Measurements from ENCODE around the gene KIAA0930. TPM values are rescaled to one million over a fixed set of nuclear protein-coding genes. Genes with fewer than 3 reads are reported as not detected.

KIAA0930 gene
- total and polyA plus RNA-seq, 2 experiments from 2014 or later = 8.6 to 50.9 TPM

GRCh38 chr22:45254789-45255278 is 14.1 kb upstream of the KIAA0930 start:
- no peaks in the 10 kb centered on the region for H3K36me3 ChIP-seq (ENCODE audit: low read depth)
- no peak for TF ChIP-seq EZH2phosphoT487 (IDR thresholded peaks at IDR 0.05; ENCODE audit: insufficient read depth, low read depth)
- TF ChIP-seq EZH2 (IDR thresholded peaks at IDR 0.05; ENCODE audit: insufficient read depth, poor library complexity, severe bottlenecking) = no peak
- WGBS, 2 experiments (ENCODE audit: low coverage in 1 of 2, low lambda C conversion rate in 2 of 2, missing lambda C conversion rate in 2 of 2) = 87 to 89% methylated on average over 6 of the region's 6 CpGs
- H4K20me1 ChIP-seq (ENCODE audit: insufficient read depth) = no peaks in the 10 kb centered on the region
- H3K9me3 ChIP-seq (ENCODE audit: low read depth) = no peaks in the 10 kb centered on the region
- H3K27ac ChIP-seq = no peak overlapping the region
- in situ Hi-C loops (cut with MboI) = no loop called here
- no peaks in the 10 kb centered on the region for H3K9me2 ChIP-seq (ENCODE audit: insufficient read depth)
- H2AFZ ChIP-seq = no peak overlapping the region
- H3F3A ChIP-seq (ENCODE audit: insufficient read depth) = no peaks in the 10 kb centered on the region
- no peaks in the 10 kb centered on the region for H3K79me2 ChIP-seq (ENCODE audit: insufficient read depth)
- no peaks in the 10 kb centered on the region for H3K4me1 ChIP-seq (ENCODE audit: insufficient read depth)
- no peaks in the 10 kb centered on the region for H3K27me3 ChIP-seq (replicated peaks; ENCODE audit: insufficient read depth)
- no peak overlapping the region for H3K4me3 ChIP-seq
- H3K9ac ChIP-seq = no peak overlapping the region
- DNase-seq = no peak
- no peak overlapping the region for H3K4me2 ChIP-seq (ENCODE audit: unreplicated experiment)

DNA sequence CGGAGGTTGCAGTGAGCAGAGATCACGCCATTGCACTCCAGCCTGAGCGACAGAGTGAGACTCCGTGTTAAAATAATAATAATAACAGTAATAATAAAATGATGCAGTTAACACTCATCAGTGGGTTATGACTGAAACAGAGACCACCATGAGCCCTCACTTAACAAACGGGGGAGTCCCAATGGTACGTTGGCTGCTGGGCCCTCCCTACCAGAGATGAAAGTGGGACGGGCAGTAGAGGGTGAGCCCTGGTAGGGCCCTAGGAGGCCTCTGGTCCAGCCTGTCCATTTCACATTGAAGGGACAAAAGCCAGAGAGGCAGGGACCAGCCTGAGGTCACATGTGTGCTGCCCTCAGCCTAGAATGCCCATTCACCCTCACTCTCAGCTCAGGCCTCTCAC is 13.7 kb upstream of the KIAA0930 start:
- Histone ChIP-seq H3K27me3 (replicated peaks; ENCODE audit: insufficient read depth) (no peaks in the 10 kb centered on the region), H3K9ac (no peak overlapping the region), H3K79me2 (ENCODE audit: insufficient read depth) (no peaks in the 10 kb centered on the region), H3K9me3 (ENCODE audit: low read depth) (no peaks in the 10 kb centered on the region), H3K4me3 (no peak overlapping the region), H3K9me2 (ENCODE audit: insufficient read depth) (no peaks in the 10 kb centered on the region), H3K36me3 (ENCODE audit: low read depth) (no peaks in the 10 kb centered on the region), H4K20me1 (ENCODE audit: insufficient read depth) (no peaks in the 10 kb centered on the region), H3K27ac (no peak overlapping the region), H3K4me2 (ENCODE audit: unreplicated experiment) (no peak overlapping the region), H2AFZ (no peak overlapping the region), H3K4me1 (ENCODE audit: insufficient read depth) (no peaks in the 10 kb centered on the region), H3F3A (ENCODE audit: insufficient read depth) (no peaks in the 10 kb centered on the region)
- no peak for DNase-seq
- 95 to 97% methylated on average over 7 of the region's 7 CpGs for WGBS, 2 experiments (ENCODE audit: low coverage in 1 of 2, low lambda C conversion rate in 2 of 2, missing lambda C conversion rate in 2 of 2)
- TF ChIP-seq EZH2 (IDR thresholded peaks at IDR 0.05; ENCODE audit: insufficient read depth, poor library complexity, severe bottlenecking) (no peak), EZH2phosphoT487 (IDR thresholded peaks at IDR 0.05; ENCODE audit: insufficient read depth, low read depth) (no peak)
- in situ Hi-C loops (cut with MboI) = no loop called here

GRCh38 chr22:45253039-45253641 is 12.4 kb upstream of the KIAA0930 start:
- no peaks in the 10 kb centered on the region for H3K9me2 ChIP-seq (ENCODE audit: insufficient read depth)
- H2AFZ ChIP-seq = no peak overlapping the region
- in situ Hi-C loops (cut with MboI) = no loop called here
- no peaks in the 10 kb centered on the region for H3K4me1 ChIP-seq (ENCODE audit: insufficient read depth)
- WGBS, 2 experiments (ENCODE audit: low coverage in 1 of 2, low lambda C conversion rate in 2 of 2, missing lambda C conversion rate in 2 of 2) = 74 to 76% methylated on average over 8 to 10 of the region's 10 CpGs
- no peak for DNase-seq
- no peaks in the 10 kb centered on the region for H3K9me3 ChIP-seq (ENCODE audit: low read depth)
- no peaks in the 10 kb centered on the region for H3K27me3 ChIP-seq (replicated peaks; ENCODE audit: insufficient read depth)
- H3K4me3 ChIP-seq = no peak overlapping the region
- no peak overlapping the region for H3K9ac ChIP-seq
- no peaks in the 10 kb centered on the region for H4K20me1 ChIP-seq (ENCODE audit: insufficient read depth)
- no peak overlapping the region for H3K27ac ChIP-seq
- H3K36me3 ChIP-seq (ENCODE audit: low read depth) = no peaks in the 10 kb centered on the region
- H3K79me2 ChIP-seq (ENCODE audit: insufficient read depth) = no peaks in the 10 kb centered on the region
- TF ChIP-seq EZH2phosphoT487 (IDR thresholded peaks at IDR 0.05; ENCODE audit: insufficient read depth, low read depth) (no peak), EZH2 (IDR thresholded peaks at IDR 0.05; ENCODE audit: insufficient read depth, poor library complexity, severe bottlenecking) (no peak)
- no peaks in the 10 kb centered on the region for H3F3A ChIP-seq (ENCODE audit: insufficient read depth)
- no peak overlapping the region for H3K4me2 ChIP-seq (ENCODE audit: unreplicated experiment)

DNA sequence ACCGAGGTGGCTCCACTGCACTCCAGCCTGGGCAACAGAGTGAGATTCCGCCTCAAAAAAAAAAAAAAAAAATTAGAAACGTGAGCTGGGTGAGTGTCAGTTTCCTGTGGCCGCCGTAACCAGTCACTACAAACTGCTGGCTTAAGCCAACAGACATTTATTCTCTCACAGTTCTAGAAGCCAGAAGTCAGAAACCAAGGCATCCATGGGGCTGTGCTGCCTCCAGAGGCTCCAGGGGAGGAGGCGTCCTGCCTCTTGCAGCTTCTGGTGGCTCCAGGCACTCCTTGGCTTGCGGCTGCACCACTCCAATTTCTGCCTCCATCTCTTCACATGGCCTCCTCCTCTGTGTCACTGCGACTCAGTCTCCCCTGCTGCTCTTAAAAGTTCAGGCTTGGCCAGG is 11.1 kb upstream of the KIAA0930 start:
- H3K36me3 ChIP-seq (ENCODE audit: low read depth) = no peaks in the 10 kb centered on the region
- no peaks in the 10 kb centered on the region for H3K9me2 ChIP-seq (ENCODE audit: insufficient read depth)
- no peaks in the 10 kb centered on the region for H3K9me3 ChIP-seq (ENCODE audit: low read depth)
- TF ChIP-seq EZH2phosphoT487 (IDR thresholded peaks at IDR 0.05; ENCODE audit: insufficient read depth, low read depth) = no peak
- TF ChIP-seq EZH2 (IDR thresholded peaks at IDR 0.05; ENCODE audit: insufficient read depth, poor library complexity, severe bottlenecking) = no peak
- no peak for DNase-seq
- H3K9ac ChIP-seq = no peak overlapping the region
- H3K4me1 ChIP-seq (ENCODE audit: insufficient read depth) = peaks cover 4% of the 10 kb centered on the region
- no peaks in the 10 kb centered on the region for H3K79me2 ChIP-seq (ENCODE audit: insufficient read depth)
- H4K20me1 ChIP-seq (ENCODE audit: insufficient read depth) = no peaks in the 10 kb centered on the region
- WGBS, 2 experiments (ENCODE audit: low coverage in 1 of 2, low lambda C conversion rate in 2 of 2, missing lambda C conversion rate in 2 of 2) = 49 to 51% methylated on average over 8 of the region's 8 CpGs
- no peak overlapping the region for H3K27ac ChIP-seq
- no peak overlapping the region for H3K4me2 ChIP-seq (ENCODE audit: unreplicated experiment)
- H3F3A ChIP-seq (ENCODE audit: insufficient read depth) = peaks cover 3% of the 10 kb centered on the region; the same call in 1 of the 2 replicates
- H3K27me3 ChIP-seq (replicated peaks; ENCODE audit: insufficient read depth) = no peaks in the 10 kb centered on the region
- in situ Hi-C loops (cut with MboI) = no loop called here
- no peak overlapping the region for H2AFZ ChIP-seq
- H3K4me3 ChIP-seq = no peak overlapping the region

Data from GM23248 (cell line).